Measurements from ENCODE around the gene CPNE7.

CPNE7 gene

DNA sequence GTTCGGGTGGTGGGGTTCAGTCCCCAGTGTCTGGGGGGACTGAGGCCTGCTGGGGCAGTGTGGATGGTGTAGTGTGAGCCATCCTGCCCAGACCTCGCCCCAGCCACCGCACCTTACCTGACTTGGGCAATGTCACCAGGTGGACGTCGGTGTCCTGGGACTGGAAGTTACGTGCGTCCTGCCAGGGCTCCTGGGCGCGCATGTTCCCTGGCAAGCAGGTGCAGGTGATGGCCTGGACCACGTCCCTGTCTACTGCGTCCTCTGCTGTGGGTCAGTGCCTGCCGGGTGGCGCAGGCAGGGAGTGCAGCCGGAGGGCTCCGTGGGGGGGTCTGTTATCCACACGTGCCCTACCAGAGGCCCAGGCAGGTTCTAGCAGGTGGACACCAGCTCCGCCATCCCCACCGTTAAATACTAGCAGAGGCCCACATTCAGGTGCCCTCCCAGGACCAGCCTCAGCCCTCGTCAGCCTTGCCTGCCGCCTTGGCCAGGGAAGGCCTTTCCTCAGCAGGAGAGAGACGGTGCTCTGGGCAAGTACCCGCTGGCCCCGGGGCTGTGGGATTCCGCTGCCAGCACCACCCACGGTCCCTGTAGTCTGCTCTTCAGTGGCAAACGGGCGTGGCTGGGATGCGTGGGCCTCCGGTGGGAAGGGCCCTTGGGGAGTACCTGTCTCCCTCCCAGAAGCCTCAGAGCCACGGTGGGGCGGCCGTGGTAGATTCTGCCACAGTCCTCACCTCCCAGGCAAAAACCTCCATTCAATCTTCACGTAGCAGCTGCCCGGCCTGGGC, 29.8 kb downstream of the CPNE7 start:
- no peak for DNase-seq

DNA sequence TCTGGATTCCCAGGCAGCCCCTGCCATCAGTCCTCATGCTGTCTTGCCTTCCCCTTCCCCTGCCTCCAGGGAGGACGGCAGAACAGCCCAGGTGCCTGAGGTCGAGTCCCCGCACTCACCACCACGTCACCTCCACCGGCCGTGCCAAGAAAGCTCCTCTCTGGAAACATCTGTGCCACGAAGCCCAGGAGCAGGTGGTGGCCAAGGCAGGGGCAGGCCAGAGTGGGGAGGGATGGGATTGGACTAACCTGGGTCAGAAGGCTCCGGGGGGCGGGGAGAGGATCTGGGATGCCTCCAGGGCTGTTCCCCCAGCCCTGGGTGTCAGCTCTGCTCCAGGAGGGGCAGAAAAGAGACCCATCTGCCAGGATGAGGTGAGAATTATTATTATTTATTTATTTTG, 30.4 kb downstream of the CPNE7 start:
- no peak for DNase-seq

DNA sequence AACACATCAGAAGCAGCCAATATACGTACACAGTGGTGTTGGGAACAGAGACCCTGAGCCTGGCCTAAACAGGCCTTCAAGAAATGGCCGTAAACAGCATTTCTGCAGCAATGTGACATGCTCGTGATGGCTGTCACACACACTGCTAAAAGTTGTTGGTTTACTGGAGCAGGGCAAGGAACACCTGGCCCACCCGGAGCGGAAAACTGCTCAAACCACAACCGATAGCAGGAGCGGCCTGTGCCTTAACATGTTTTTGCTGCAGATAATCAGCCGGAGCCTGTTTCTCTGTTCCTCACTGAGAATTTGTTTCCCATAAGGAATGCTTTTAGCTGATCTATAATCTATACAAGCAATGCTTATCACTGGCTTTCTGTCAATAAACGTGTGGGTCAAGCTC, 31.9 kb downstream of the CPNE7 start:
- DNase-seq: no peak

DNA sequence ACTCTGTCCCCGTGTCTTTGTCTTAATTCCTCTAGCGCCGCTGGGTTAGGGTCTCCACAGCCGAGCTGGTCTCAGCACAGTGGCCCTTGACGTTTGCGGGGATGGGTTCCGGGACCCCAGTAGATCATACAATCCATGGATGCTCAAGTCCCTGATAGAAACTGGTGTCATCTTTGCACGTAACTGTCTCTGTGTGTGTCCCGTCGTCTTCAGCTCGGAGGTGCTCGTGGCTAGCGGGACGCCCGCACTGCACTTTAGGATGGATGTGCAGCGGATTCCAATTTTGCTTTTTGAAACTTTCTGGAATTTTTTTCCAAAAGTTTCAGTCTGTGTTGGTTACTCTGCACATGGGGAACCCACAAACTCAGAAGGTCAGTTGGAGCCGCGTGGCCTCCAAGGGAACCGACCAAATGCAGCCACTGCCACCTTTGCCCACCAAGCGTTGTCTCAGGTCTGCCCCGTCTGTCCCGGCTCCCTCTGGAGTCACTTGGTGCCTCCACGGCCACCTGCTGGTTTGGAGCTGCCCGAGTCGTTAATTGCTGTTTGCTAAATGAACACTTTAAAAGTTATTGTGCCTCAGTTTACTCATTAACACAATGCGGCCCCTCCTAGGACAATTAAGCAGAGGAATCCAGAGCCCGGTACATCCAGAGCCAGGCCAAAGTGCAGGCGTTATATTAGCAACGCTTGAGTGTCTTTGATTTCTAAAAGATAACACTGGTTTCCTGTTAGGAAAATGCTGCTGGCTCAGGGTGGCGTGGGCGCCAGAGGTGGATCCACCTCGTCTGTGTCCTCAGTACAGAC, 32.6 kb downstream of the CPNE7 start:
- DNase-seq: no peak

DNA sequence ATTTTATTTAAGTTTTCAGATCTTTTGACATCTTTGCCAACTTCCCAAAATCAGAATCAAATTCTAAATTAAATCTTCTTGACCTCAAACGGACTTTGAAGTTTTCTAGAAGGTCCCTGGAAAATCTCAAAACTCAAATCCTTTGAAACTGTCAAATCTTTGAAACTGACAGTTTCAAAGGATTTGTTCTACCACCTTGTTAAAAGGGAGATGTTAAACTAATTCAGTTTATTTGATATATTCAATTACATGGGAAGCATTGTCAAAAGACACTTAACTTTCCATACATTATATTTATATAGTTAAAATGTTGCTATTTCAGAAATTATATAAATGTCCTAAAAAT, 34.5 kb downstream of the CPNE7 start:
- no peak for DNase-seq

DNA sequence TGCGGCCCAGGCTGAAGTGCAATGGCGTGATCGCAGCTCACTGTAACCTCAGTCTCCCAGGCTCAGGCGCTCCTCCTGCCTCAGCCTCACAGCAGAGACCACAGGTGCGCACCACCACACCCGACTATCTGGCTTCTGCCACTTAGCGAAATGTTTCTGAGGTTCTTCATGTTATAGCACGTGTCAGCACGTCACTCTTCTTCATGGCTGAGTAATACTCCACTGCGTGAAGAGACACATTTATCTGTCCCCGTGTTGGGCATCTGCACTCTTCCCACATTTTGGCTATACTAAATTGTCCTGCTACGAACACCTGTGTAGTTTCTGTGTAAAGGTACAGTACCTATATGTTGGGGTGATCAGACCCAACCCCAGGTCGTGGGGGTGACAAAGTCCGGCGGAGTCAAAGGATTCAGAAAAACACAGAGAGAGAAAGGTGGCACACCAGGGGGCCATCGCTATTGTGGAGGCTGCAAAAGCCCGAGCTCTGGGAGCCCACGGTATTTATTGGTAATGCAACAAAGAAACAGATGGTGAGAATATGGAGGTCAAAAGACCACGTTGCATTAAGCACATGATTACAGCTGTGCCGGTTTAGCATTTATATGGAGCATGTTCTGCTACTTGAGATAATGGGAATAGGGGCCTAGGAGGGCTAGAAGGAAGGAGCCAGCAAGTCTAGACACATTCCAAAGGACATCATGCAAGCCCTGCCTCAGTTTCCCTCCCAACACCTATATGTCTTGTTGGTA, 37.0 kb downstream of the CPNE7 start:
- DNase-seq: no peak

DNA sequence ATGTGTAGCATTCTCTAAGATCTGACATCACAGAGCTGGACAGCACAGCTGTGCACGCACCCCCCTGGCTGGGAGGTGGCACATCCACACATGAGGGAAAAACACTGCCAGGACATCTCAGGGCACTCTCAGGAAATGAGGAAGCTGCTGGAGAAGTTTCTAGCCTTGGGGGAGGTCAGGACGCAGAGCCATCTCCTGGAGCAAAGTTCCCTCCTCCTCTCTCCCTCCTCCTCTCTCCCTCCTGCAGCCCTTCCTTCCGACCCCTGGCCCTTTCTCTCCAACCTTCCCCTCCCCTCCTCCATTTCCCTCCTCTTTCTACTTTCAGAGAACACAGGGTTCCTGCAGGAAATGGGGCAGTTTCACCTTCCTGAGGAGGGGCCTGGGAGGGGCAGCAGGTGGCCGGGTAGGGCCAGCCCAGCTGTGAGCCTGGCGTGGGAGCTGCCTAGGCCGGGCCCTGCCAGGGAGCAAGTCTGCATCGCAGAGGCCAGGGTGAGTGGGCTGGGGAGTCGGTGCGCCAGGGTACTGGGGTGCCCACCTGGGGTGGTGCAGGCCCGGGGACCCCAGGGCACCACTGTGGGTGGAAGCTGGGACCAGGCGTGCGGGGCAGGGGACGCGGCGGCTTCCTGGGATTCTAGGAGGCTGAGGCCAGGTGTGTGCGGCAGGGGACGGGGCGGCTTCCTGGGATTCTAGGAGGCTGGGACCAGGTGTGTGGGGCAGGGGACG, 37.8 kb downstream of the CPNE7 start, which contains the start of gene DPEP1:
Gene DPEP1 (plus strand): TSS at position 412 of the 723 bp plus-strand sequence. CDS start 16,769 bp downstream, outside the sequence.
- DNase-seq: no peak

DNA sequence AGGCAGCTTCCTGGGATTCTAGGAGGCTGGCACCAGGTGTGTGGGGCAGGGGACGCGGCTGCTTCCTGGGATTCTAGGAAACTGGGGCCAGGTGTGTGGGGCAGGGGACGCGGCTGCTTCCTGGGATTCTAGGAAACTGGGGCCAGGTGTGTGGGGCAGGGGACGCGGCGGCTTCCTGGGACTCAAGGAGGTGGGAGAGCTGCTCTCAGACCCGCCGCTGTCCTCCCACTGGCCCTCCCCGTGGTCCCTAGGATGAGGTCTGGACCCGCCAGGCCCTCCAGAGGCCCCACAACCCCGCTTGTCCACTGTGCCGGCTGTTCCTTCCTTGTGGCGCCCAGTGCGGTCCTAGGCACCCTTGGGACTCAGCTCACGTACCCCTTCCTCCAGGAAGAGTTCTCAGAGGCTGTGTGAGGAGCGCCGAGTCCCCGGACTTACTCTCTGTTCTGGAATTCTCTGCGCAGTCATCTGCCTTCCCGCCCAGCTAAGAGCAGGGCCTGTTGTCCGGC, 38.4 kb downstream of the CPNE7 start:
- no peak for DNase-seq

DNA sequence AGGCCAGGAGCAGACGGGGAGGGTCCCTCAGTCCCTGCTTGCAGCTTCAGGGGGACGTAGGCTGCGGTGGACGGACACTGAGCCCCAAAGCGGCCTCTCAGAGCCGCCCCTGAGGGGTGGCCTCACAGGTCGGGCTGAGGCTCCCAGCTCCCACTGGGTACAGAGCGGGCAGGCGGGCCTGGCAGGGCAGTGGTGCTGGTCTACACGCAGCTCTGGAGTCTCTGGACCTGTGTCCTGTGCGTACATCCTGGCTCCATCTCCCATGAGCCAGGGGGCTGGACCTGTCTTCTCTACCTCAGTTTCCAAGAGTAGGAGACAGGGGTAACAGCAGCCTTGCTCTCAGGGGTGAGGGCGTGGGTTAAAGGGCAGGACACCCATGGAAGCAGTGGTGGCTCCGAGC, 39.6 kb downstream of the CPNE7 start:
- DNase-seq: no peak

DNA sequence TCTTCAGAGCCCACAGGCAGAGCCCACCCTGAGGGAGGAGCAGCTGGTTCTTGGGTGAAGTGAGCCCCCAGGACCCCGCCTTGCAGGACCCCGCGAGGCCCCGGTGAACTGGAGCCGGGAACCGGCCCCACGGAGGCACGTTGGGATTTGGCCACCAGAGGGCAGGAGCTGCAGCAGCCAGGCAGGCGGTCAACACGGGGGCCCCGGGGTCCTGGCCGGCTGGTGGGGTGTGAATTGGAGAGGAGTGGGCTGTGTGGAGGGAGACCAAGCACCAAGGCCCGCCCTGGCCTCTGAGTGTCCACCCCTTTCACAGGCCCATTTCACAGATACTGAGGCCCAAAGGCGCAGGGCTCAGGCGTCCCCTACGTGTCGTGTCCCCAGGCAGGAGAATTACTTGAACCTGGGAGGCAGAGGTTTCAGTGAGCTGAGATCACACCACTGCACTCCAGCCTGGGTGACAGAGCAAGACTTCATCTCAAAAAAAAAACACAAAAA, 40.1 kb downstream of the CPNE7 start:
- DNase-seq: peak; percentile 21 to 35

DNA sequence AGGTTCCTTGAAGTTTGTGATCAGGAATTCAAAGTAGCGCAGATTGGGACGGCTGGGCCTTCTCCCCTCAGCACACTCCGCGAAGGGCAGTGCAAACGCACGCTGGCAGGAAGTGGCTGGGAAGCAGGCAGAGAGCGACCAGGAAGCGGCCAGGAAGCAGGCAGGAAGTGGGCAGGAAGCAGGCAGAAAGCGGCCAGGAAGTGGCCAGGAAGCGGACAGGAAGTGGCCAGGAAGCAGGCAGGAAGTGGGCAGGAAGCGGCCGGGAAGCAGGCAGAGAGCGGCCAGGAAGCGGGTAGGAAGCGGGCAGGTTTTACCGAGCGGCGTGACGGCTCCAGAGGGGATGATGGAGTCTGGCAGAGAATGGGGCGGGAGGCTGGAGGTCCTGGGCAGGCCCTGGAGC, 41.1 kb downstream of the CPNE7 start:
- peak; percentile 27 to 37 for DNase-seq

DNA sequence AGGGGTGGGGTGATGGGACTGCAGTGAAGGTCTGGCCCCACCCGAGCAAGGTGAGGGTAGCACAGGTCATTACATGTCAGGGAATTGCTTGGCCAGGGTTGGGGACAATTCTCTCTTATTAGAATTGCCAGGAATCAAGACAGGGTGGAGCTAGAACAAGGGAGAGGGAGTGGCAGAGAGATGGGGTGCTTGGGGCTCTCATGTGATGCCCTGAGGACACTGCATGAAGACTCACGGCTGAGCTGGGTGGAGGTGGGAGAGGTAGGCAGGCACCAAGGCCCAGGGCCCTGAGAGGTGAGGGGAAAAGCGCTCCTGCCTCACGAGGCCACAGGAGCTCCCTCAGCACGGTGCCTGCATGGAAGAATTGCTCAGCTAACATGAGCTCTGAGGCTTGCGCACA, 41.5 kb downstream of the CPNE7 start:
- no peak for DNase-seq

DNA sequence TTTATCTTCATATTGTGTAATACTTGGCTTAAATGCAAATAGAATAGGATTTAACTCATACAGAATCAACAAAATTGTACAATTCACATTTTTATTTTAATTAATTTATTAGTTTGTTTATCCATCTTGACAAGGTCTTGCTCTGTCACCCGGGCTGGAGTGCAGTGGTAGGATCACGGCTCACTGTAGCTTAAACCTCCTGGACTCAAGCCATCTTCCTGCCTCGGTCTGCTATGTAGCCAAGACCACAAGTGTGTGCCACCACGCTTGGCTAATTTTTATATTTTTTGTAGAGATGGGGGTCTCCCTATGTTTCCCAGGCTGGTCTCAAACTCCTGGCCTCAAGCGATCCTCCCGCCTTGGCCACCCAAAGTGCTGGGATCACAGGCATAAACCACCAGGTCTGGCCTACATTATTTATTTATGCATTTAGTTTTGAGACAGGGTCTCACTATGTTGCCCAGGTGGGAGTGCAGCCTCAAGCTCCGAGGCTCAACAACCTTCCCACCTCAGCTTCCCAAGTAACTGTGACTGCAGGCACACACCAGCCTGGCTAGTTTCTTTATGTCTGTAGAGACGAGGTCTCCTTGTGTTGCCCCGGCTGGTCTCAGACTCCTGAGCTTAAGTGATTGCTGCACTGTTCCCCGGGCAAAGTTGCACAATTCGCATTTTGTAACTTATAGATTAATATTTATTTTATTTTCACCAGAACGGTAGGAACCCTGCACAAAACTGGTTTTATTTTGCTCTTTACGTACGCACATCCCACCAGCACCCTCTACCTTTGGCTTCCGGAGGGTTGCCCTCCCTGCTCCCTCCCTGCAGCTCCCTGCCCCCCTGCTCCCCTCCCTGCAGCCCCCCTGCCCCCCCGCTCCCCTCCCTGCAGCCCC, 42.8 kb downstream of the CPNE7 start:
- no peak for DNase-seq

DNA sequence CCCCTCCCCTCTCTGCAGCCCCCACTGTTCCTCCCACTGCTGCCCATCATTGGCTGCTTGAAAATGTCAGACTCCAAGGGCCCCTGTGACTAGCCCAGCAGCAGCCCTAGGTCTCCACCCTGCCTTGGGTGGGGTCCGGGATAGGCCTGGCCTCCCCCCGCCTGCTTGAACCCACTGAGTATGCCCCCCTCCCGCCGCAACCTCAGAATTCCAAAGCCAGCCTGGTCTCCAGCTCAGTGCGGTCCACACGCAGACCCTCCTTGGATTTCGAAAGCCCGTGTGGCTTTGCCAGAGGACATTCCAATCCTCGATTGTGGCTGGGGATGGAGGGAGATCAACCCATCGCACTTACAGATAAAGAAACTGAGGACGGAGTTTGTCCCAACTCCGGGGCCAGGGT, 44.3 kb downstream of the CPNE7 start:
- no peak for DNase-seq

DNA sequence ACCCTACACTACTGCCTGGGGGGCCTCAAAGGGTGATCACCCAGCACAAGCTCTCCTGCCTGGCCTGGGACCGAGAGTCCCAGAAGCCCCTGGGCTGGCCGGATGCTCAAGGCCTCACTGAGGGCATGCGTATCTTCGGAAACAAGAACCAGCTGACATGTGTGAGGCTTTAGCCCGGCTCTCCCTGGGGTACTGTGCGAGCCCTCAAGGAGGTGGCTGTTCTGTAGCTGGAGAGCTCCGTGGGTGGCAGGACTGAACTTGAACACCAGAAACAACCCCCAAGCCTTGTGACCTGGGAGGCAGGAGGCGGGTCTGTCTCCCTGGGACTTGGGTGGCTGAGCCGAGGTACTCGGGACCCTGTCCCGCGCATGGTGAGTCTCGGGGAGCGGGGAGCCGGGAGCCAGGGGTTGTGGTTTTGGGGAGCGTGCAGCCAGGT, 44.9 kb downstream of the CPNE7 start:
- no peak for DNase-seq

DNA sequence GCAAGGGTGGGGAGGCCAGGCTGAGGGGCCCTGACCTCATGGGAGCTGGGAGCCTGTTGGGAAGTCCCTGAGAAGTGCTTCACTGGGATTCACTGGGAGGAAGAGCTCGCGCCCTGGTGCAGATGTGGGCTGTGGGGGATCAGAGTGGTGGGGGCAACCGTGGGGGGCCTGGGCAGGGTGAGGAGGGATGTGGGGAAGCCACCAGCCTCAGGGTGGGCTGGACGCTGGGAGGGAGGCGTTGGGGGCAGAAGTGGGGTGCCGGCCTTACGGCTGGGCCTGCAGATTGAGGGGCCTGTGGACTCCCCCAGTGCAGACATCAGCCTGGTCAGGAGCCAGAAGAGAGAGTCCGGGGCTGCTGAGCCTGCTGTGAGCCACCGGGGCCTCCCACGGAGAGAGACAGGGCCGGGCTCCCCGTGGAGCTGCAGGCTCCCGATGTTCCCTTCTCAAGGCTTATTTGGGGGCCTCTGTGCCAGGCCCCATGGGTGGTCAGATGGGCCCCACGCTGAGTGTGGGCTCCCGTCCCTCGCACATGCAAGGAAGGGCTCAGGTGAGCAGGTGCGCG, 45.7 kb downstream of the CPNE7 start:
- DNase-seq: no peak

DNA sequence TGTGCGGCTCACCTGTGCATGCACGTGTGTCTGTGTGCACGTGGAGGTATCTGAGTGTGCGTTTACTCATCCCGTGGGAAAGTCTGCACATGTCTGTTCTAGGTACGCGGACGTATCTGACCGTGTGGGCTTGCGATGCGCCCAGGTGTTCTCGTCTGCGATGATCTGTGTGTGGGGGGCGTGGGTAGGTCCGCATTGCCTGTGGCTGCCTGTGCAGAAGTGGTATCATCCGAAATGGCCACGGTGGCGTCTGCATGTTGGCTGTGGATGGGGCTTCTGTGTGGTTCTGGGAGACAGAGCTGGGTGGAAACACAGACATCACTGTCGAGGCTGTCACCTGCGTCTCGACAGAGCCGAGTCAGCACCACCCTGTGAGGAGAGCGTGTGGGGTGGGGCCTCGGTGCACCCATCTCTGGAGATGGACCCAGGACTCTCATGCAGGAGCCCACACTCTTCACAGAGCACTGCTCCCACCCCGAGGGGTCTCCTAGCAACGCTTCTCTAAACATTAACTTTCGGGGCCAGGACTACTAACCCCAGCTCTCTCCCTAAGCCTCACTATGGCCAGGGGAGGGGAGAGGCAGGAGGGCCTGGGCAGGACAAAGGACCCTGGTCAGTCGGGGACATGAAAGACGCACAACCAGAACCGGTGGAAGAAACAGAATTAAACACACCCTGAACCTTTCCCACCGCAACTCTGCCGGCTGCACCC, 46.3 kb downstream of the CPNE7 start:
- DNase-seq: no peak

DNA sequence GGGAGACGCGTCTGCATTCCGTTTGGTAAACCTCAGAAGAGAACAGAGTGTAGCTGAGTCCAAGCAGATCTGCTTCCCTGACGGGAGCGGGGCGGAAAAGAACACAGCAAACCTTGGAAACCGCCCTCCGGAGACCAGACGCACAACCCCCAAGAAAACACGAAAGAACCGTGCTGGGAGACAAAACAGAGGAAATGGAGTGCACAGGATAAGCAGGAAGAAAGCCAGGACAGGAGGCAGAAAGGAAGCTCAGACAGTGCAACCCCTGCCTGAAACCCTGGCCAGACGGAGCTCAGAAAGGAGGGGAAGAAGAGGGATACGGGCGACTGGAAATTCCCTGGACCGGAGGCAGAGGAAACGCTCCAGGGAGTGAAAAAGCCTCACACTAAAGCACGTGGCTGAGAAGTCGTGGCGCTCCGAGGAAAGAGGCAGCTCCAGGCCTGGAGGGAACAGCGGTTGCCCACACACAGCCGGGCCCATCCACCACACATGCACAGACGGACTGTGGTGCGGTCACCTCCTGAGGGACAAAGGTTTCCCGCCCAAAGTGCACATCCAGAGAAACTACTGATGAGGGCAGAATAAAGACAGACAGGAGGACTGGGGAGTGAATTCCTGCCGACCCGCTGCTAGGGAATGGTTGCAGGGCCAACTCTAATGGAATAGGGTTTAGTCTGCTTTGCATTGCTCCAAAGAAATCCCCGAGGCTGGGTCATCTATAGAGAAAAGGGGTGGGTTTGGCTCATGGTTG, 48.1 kb downstream of the CPNE7 start:
- no peak for DNase-seq

Data from CD4-positive, alpha-beta T cell treated with Interleukin-1 beta for 1 hour (primary cell).